ENCODE measurements around the gene TNFAIP3. TPM values are rescaled to one million over a fixed set of nuclear protein-coding genes. Genes with fewer than 3 reads are reported as not detected.
A peak's percentile ranks its signal among the peaks of the same experiment; 100 is the strongest.

The TNFAIP3 gene
- total RNA-seq, 1 donor from 2014 or later, result 68.9 TPM

DNA sequence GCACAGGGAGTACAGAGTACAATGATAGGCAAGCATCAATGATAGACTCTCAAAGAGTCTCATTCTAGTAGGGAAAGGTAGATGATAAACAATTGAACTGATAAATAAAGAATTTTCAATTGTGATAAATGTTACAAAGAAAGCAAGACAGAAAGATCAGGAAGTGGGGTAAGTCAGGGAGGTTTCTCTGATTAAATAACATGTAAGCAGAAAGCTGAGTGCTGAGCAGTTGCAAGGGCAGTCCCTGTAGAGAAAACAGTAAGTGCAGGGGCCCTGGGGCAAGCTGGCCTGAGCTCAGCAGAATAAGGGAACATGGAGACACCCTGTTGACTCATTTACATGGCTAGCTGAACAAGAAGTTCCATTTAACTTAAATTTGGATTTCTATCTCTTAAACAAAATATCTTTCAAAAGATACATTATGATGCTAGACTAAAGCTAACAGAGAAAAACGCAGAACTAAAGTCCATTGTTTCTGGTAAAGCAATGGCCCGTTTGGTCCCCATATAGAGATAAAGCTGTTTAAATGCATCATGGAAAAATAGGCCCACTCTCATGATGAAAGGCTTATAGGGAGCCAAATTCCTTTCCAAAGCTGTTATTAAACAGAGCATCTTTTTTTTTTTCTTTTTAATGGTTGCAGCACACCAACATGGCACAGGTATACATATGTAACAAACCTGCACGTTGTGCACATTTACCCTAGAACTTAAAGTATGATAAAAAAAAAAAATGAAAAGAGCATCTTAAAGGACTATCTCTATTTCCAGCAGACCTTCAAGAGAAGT, 5.3 kb upstream of the TNFAIP3 start:
- TF ChIP-seq, protein P1, sequence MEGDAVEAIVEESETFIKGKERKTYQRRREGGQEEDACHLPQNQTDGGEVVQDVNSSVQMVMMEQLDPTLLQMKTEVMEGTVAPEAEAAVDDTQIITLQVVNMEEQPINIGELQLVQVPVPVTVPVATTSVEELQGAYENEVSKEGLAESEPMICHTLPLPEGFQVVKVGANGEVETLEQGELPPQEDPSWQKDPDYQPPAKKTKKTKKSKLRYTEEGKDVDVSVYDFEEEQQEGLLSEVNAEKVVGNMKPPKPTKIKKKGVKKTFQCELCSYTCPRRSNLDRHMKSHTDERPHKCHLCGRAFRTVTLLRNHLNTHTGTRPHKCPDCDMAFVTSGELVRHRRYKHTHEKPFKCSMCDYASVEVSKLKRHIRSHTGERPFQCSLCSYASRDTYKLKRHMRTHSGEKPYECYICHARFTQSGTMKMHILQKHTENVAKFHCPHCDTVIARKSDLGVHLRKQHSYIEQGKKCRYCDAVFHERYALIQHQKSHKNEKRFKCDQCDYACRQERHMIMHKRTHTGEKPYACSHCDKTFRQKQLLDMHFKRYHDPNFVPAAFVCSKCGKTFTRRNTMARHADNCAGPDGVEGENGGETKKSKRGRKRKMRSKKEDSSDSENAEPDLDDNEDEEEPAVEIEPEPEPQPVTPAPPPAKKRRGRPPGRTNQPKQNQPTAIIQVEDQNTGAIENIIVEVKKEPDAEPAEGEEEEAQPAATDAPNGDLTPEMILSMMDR (IDR thresholded peaks at IDR 0.05; ENCODE audit: unreplicated experiment), result no peak
- DNase-seq (ENCODE audit: low spot score in 2 of 2, unreplicated experiment in 2 of 2), result no peak
- H3K36me3 Mint-ChIP-seq, result no peaks in the 10 kb centered on the region
- H3K27ac Mint-ChIP-seq, result peak overlapping the region; percentile 18
- H3K4me1 Mint-ChIP-seq, result peaks cover 53% of the 10 kb centered on the region
- H3K4me3 Mint-ChIP-seq, result no peak overlapping the region
- H3K9me3 Mint-ChIP-seq, result no peaks in the 10 kb centered on the region
- peaks cover 6% of the 10 kb centered on the region for H3K27me3 Mint-ChIP-seq (ENCODE audit: low read depth)

DNA sequence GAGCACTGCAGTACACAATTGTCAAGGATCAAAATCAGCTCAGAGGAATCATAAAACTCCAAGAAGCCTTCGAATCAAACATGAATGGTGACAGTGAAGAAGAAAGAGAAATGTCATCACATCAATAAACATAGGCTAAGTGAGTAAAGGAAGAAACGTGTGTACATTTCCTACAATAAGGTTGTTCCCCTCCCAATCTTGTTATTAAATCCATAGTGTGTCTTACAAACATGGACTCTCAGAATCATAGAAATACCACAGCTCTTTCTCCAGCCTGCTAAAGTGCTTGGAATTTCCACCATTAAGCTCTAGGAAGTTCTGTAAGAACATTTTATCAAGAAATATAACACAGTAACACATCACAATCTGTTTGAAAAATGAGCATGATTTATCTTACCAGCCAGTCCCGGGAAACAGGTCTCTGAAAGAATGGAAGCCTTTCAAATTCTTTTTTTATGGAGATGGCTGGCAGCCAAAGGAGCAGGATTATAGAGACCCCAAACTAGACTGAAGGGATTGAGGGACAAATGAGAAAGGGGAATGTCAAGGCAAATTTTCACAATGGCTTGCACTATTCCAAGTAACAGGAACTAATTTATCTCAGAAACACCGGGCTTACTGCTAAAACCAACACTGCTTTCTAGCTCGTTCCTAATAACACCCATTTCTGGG, 4.5 kb upstream of the TNFAIP3 start:
- TF ChIP-seq, protein P1 (IDR thresholded peaks at IDR 0.05; ENCODE audit: unreplicated experiment), result no peak
- Mint-ChIP-seq H3K27me3 (ENCODE audit: low read depth) (peaks cover 6% of the 10 kb centered on the region), H3K4me3 (no peak overlapping the region), H3K27ac (peak overlapping the region; percentile 31), H3K36me3 (no peaks in the 10 kb centered on the region), H3K9me3 (no peaks in the 10 kb centered on the region), H3K4me1 (peaks cover 53% of the 10 kb centered on the region)
- no peak for DNase-seq (ENCODE audit: low spot score in 2 of 2, unreplicated experiment in 2 of 2)

DNA sequence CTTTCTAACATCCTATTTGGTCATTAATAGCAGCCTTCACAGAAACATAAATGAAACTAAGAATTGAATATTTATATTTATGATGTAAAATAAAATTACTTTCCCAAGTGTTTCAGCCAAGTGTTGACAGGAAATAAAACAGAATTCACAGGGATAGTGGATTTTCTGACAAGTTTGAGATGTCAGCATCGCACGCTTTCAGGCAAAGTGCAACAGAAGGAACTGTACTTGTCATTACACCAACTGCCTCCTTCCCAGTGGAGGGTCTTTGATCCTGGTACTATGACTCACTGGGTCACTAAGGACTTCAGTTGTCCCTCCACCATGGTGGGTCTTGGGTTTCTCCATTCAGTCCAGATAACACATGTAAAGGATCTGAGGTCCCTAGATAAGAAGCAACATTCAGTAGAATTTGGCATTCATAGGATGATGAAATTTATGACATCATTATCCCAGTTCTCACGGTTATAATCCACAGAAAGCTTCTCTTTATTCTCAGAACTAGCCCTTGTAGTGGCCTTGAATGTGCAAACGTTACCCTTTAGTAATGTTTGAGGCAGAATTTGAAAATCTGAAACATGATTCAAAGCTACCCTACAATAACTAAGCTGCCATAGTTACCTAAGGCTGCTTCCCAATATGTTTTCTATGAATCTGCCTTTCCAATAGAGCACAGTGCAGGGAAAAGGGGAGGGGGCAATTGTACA, 3.8 kb upstream of the TNFAIP3 start:
- peaks cover 56% of the 10 kb centered on the region for H3K4me1 Mint-ChIP-seq
- H3K27me3 Mint-ChIP-seq (ENCODE audit: low read depth), result peaks cover 9% of the 10 kb centered on the region
- H3K27ac Mint-ChIP-seq, result peak overlapping the region; percentile 30
- H3K9me3 Mint-ChIP-seq, result no peaks in the 10 kb centered on the region
- no peak for DNase-seq (ENCODE audit: low spot score in 2 of 2, unreplicated experiment in 2 of 2)
- TF ChIP-seq, protein P1 (IDR thresholded peaks at IDR 0.05; ENCODE audit: unreplicated experiment), result no peak
- no peaks in the 10 kb centered on the region for H3K36me3 Mint-ChIP-seq
- no peak overlapping the region for H3K4me3 Mint-ChIP-seq

DNA sequence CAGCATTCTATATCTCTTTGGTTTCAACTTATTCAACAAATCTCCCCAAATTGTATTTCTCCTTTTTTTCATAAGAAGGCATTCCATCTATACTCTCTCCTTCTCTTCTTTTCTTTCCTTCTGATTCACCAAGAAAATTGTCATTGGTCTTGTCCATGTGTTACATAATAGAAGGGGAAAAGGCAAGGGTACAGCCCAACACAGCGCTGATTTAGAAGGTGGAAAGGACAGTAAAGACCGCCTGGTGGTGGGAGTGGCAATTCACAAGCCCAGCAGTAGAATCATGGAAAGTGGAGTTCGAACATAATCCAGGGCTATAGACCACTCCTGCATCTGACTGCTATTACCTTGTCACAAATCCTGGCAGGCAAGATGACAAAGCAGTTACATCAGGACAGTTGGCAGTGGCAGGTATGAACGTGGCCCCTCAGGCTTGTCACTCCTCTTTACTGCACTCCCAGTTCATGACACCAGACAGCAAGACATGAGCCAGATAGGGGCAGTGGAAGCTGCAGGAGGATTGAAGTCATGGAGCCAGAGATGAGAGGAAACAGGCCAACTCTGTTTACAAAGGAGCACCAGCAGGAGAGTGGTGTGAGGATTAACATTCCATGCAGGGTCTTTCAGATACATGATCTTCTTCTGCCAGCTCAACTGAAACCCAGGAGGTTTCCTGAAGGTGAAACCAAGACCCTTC, 2.1 kb upstream of the TNFAIP3 start:
- DNase-seq (ENCODE audit: low spot score in 2 of 2, unreplicated experiment in 2 of 2), result no peak
- Mint-ChIP-seq H3K27ac (no peak overlapping the region), H3K9me3 (no peaks in the 10 kb centered on the region), H3K27me3 (ENCODE audit: low read depth) (peaks cover 20% of the 10 kb centered on the region), H3K4me1 (peaks cover 68% of the 10 kb centered on the region), H3K4me3 (no peak overlapping the region), H3K36me3 (no peaks in the 10 kb centered on the region)
- TF ChIP-seq, protein P1 (IDR thresholded peaks at IDR 0.05; ENCODE audit: unreplicated experiment), result no peak

DNA sequence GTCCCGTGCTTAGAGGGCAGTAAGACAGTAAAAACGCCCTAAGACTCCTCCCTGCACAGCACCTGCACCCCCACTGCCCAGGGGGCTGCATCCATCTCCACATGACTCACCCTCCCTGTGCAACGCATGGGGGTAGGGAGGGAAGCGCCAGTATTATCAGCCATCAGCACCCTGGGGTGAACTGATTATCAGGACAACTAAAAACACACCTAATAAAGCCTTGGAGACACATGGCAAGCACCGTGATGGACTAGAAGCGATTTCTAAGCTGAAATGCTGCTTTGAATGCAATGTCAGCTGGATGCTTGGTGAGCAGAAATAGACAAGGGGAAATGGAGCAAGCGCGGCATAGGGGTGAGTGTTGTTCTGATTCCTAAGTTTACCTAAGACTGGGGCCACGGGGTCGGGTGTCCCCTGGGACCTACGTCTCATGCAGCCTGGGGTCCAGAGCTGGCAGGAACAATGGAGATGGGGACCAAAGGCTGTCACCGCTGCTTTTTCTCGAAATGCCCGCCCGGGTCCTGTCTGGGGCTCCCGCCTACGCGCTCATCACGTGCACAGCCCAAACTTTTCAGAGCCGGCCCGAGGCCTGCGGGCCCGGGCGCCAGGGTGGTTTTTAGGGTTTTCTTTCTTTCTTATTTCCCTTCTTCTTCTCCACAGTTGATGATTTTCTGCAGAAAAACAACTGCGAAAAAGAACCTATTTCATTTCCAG, 702 bp upstream of the TNFAIP3 start:
- peak overlapping the region; percentile 71 for H3K27ac Mint-ChIP-seq
- H3K27me3 Mint-ChIP-seq (ENCODE audit: low read depth), result peaks cover 22% of the 10 kb centered on the region
- TF ChIP-seq, protein P1 (IDR thresholded peaks at IDR 0.05; ENCODE audit: unreplicated experiment), result no peak
- peak overlapping the region; percentile 75 for H3K4me3 Mint-ChIP-seq
- H3K9me3 Mint-ChIP-seq, result no peaks in the 10 kb centered on the region
- DNase-seq (ENCODE audit: low spot score in 2 of 2, unreplicated experiment in 2 of 2), result no peak
- H3K36me3 Mint-ChIP-seq, result peaks cover 4% of the 10 kb centered on the region
- H3K4me1 Mint-ChIP-seq, result peaks cover 69% of the 10 kb centered on the region

Data from mesothelial cell of epicardium (in vitro differentiated cells).